Subcutaneous abdominal adipose tissue (tissue), 5 donors: Measurements from ENCODE around the gene PLD4.

Source experiments
- H3K27ac ChIP-seq: one replicate; pipeline ENCODE4 v1.7.0; 2013; ENCODE audit warnings: low read depth, mild to moderate bottlenecking, inconsistent platforms, low read length, moderate library complexity
- H3K27me3 ChIP-seq, 5 donors: one replicate each; pipeline ENCODE4 v1.7.0; 2013; ENCODE audit warnings: low read length in 5 of 5, inconsistent platforms in 1 of 5; ENCODE audit not compliant: control insufficient read depth in 5 of 5, insufficient read depth in 4 of 5
- H3K36me3 ChIP-seq, 5 donors: one replicate each; pipeline ENCODE4 v1.7.0; 2013; ENCODE audit warnings: low read length in 5 of 5; ENCODE audit not compliant: control insufficient read depth in 5 of 5, insufficient read depth in 5 of 5
- H3K4me1 ChIP-seq, 5 donors: one replicate each; pipeline ENCODE4 v1.7.0; 2013; ENCODE audit warnings: low read length in 5 of 5, mild to moderate bottlenecking in 3 of 5, moderate library complexity in 1 of 5; ENCODE audit not compliant: control insufficient read depth in 5 of 5, insufficient read depth in 5 of 5
- H3K4me3 ChIP-seq, 5 donors: one replicate each; pipeline ENCODE4 v1.7.0; 2013; ENCODE audit warnings: low read length in 5 of 5, low read depth in 1 of 5
- H3K9ac ChIP-seq, 5 donors: one replicate each; pipeline ENCODE4 v1.7.0; 2013; ENCODE audit warnings: low read length in 5 of 5, mild to moderate bottlenecking in 4 of 5, moderate library complexity in 3 of 5
- H3K9me3 ChIP-seq, 5 donors: one replicate each; pipeline ENCODE4 v1.7.0; 2013; ENCODE audit warnings: low read length in 5 of 5; ENCODE audit not compliant: control insufficient read depth in 5 of 5
- donor health status: healthy.
- donor health status: healthy.
- donor health status: healthy.
- donor health status: healthy.
- donor health status: healthy.

The PLD4 gene

DNA sequence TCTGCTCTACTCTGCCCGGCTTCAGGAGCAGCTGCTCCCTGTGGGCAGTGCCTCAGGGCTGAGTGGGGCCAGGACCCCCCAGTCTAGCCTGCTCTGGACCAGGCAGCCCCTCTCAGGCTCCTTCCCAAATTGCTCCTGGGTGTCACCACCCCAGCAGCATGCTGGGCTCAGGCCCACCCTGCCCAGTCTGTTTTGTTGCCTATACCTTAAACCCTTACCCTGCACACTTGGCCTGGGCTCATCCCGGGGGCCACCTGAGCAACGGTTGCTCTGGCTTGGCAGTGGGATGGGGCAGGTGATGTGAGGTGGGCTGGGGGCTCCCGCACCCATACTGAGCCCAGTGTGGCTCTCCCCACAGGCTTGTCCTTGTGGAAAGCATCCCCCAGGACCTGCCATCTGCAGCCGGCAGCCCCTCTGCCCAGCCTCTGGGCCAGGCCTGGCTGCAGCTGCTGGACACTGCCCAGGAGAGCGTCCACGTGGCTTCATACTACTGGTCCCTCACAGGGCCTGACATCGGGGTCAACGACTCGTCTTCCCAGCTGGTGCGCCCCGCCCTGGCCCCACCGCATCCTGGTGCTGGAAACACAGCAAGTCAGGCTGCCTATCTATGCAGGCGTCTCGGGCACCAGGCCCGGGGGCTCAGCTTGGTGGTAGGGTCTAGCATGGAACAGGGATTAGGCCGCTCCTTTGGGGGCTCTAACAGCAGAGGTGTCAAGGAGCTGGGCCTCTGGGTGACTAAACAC lies 3.9 kb downstream of the PLD4 start:
- Histone ChIP-seq H3K27ac (no peak overlapping the region), H3K4me3 (no peak overlapping the region), H3K4me1 (peaks cover 0 to 45% (median 29%) of the 10 kb centered on the region in 5 donors), H3K36me3 (no peaks in the 10 kb centered on the region), H3K9me3 (peaks cover 0 to 10% (median 8%) of the 10 kb centered on the region in 5 donors), H3K9ac (no peak overlapping the region), H3K27me3 (peaks cover 11 to 32% (median 11%) of the 10 kb centered on the region in 5 donors)

DNA sequence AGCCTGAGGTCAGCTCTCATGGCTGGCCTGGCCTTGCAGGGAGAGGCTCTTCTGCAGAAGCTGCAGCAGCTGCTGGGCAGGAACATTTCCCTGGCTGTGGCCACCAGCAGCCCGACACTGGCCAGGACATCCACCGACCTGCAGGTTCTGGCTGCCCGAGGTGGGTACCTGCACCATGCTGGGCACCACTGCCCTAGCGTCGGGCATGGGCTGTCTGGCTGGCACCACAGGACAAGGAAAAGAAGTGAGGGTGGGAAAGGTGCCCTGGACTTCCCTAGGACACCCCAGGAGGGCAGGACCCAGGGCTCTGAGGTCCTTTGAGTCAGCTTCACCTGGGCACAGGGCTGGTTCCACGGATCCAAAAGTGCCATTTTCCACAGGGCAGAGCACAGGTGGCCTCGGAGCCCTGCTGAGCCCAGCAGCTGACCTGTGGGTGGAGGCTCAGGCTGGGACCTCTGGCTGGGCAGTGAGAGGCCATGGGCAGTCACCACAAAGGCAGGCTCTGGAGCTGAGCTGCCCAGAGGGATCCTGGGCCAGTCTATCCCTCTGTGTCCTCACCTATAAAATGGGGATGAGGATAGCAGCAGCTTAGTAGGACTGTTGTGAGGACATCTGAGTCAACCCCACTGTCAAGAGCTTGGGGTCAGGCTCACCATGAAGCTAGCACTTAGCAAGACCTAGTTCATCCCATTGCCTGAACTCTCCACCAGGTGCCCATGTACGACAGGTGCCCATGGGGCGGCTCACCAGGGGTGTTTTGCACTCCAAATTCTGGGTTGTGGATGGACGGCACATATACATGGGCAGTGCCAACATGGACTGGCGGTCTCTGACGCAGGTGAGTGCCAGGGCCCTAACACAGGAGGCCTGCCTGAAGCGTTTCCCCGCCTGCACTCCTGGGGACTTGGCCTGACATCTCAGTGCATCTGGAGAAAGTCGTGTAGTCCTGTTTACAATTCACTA lies 4.9 kb downstream of the PLD4 start:
- H3K36me3 ChIP-seq = no peaks in the 10 kb centered on the region
- no peak overlapping the region for H3K9ac ChIP-seq
- peaks cover 0 to 3% (median 0%) of the 10 kb centered on the region in 5 donors for H3K9me3 ChIP-seq
- H3K4me3 ChIP-seq = no peak overlapping the region
- no peak overlapping the region for H3K27ac ChIP-seq
- peaks cover 0 to 48% (median 35%) of the 10 kb centered on the region in 5 donors for H3K4me1 ChIP-seq
- peaks cover 11 to 37% (median 16%) of the 10 kb centered on the region in 5 donors for H3K27me3 ChIP-seq

- H3K27ac ChIP-seq = no peak overlapping the region
- peaks cover 0 to 37% (median 26%) of the 10 kb centered on the region in 5 donors for H3K4me1 ChIP-seq
- no peaks in the 10 kb centered on the region for H3K9me3 ChIP-seq
- H3K27me3 ChIP-seq = peaks cover 11 to 39% (median 20%) of the 10 kb centered on the region in 5 donors
- no peak overlapping the region for H3K9ac ChIP-seq
- H3K36me3 ChIP-seq = no peaks in the 10 kb centered on the region
- H3K4me3 ChIP-seq = no peak overlapping the region
Observed at GRCh38 chr14:104930526-104931303, 6.0 kb downstream of the PLD4 start.

DNA sequence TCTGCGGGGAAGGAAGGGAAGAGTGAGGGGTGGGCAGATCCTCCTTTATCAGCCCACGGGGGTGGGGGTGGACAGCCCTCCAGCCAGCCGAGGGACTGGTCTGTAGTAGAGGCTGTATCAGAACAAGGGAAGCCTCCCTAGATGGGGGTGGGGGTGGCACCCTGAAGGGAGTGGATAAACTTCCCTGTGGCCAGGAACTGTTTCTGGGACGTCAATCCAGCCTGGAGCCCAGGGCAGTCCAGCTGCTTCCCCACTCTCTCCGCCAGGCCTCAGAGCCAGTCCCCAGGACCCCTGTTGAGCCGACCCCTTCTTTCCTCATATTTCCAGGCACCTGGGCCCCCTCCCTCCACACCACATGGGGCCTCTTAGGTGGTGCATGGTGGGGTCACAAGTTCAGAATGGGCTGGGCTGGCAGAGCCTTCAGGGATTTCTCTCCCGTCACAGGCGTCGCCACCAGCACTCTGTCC lies 6.7 kb downstream of the PLD4 start:
- Histone ChIP-seq H3K36me3 (no peaks in the 10 kb centered on the region), H3K4me1 (peaks cover 0 to 31% (median 20%) of the 10 kb centered on the region in 5 donors), H3K27me3 (peaks cover 11 to 45% (median 22%) of the 10 kb centered on the region in 5 donors), H3K27ac (no peak overlapping the region), H3K4me3 (no peak overlapping the region), H3K9ac (no peak overlapping the region), H3K9me3 (no peaks in the 10 kb centered on the region)

- H3K27me3 ChIP-seq = peaks cover 11 to 47% (median 23%) of the 10 kb centered on the region in 5 donors
- no peak overlapping the region for H3K27ac ChIP-seq
- H3K4me1 ChIP-seq = peaks cover 0 to 26% (median 17%) of the 10 kb centered on the region in 5 donors
- no peaks in the 10 kb centered on the region for H3K36me3 ChIP-seq
- peak overlapping the region in 2 of 5 donors; percentile 30 to 35 for H3K9ac ChIP-seq
- no peaks in the 10 kb centered on the region for H3K9me3 ChIP-seq
- peak overlapping the region in 4 of 5 donors; percentile 11 to 62 (median 54) for H3K4me3 ChIP-seq
Observed at GRCh38 chr14:104931771-104932675, 7.3 kb downstream of the PLD4 start.

- no peaks in the 10 kb centered on the region for H3K36me3 ChIP-seq
- H3K4me3 ChIP-seq = peak overlapping the region in 4 of 5 donors; percentile 47 to 62 (median 54)
- H3K27me3 ChIP-seq = peaks cover 9 to 40% (median 20%) of the 10 kb centered on the region in 5 donors
- no peak overlapping the region for H3K27ac ChIP-seq
- peak overlapping the region in 4 of 5 donors; percentile 12 to 42 (median 32) for H3K9ac ChIP-seq
- peaks cover 0 to 19% (median 14%) of the 10 kb centered on the region in 5 donors for H3K4me1 ChIP-seq
- no peaks in the 10 kb centered on the region for H3K9me3 ChIP-seq
Observed at GRCh38 chr14:104932676-104933631, 8.3 kb downstream of the PLD4 start.

GRCh38 chr14:104933746-104934733 lies 9.4 kb downstream of the PLD4 start:
- H3K36me3 ChIP-seq = no peaks in the 10 kb centered on the region
- H3K4me1 ChIP-seq = peaks cover 0 to 19% (median 14%) of the 10 kb centered on the region in 5 donors
- H3K27me3 ChIP-seq = peaks cover 0 to 33% (median 12%) of the 10 kb centered on the region in 5 donors
- peak overlapping the region in 2 of 5 donors; percentile 38 for H3K4me3 ChIP-seq
- no peaks in the 10 kb centered on the region for H3K9me3 ChIP-seq
- no peak overlapping the region for H3K27ac ChIP-seq
- no peak overlapping the region for H3K9ac ChIP-seq
